Gastrocnemius medialis (tissue), 4 donors: ENCODE measurements around the gene LHX5. TPM values are rescaled to one million over a fixed set of nuclear protein-coding genes. Genes with fewer than 3 reads are reported as not detected.

Experiments
- ATAC-seq, 2 donors: fragments of 150-250 bp; one replicate each; pipeline ENCODE4 v1.9.1; 2016
- DNase-seq, 2 donors: peaks; one replicate each; pipeline ENCODE4 v3.0.0-alpha.2; 2019
- H3K27ac ChIP-seq, 4 donors: fragments of 200-600 bp; sonication (generic); 1 replicate in 1 of 4; 2 replicates in 3 of 4; pipeline ENCODE4 v1.5.1; 2016 to 2018; ENCODE audit warnings: mild to moderate bottlenecking in 2 of 4, moderate library complexity in 1 of 4
- H3K27me3 ChIP-seq, 3 donors: fragments of 200-600 bp; sonication (generic) in 2 of 3; 1 replicate in 1 of 3; 2 replicates in 2 of 3; pipeline versions ENCODE4 v1.5.1 to v1.6.0; 2016 to 2019; ENCODE audit warnings: mild to moderate bottlenecking in 1 of 3, moderate library complexity in 1 of 3
- H3K36me3 ChIP-seq, 2 donors: fragments of 200-600 bp; sonication (generic) in 1 of 2; one replicate each; pipeline ENCODE4 v1.5.1; 2017 to 2018
- H3K4me1 ChIP-seq, 2 donors: fragments of 200-600 bp; sonication (generic) in 1 of 2; one replicate each; pipeline ENCODE4 v1.5.1; 2016 to 2017; ENCODE audit warnings: mild to moderate bottlenecking in 2 of 2
- H3K4me3 ChIP-seq, 4 donors: fragments of 200-600 bp; sonication (generic) in 3 of 4; 1 replicate in 1 of 4; 2 replicates in 3 of 4; pipeline ENCODE4 v1.5.1; 2016 to 2019; ENCODE audit warnings: mild to moderate bottlenecking in 2 of 4
- H3K9me3 ChIP-seq, 3 donors: fragments of 200-600 bp; sonication (generic) in 2 of 3; 1 replicate in 1 of 3; 2 replicates in 2 of 3; pipeline ENCODE4 v1.5.1; 2016 to 2019
- POLR2A ChIP-seq, 2 donors: fragments of 450-650 bp; IDR thresholded peaks; one replicate each; pipeline ENCODE4 v1.6.1; 2017; ENCODE audit warnings: antibody characterized with exemption in 2 of 2, mild to moderate bottlenecking in 2 of 2, moderate library complexity in 2 of 2
- in situ Hi-C, 4 donors: fragments of 200-750 bp; cut with MboI; loops; one replicate each; pipeline versions ENCODE4 v1.15.0 to v1.8.0; 2017; ENCODE audit warnings: low sequenced_read_pairs in 4 of 4
- intact Hi-C: fragments of 100-400 bp; cut with DNase I; formaldehyde crosslinking; loops from one replicate; pipeline ENCODE4 v1.15.1; 2023; ENCODE audit warnings: low total_unique reads
- total RNA-seq, 4 donors: library from RNA; depleted of rRNA; stranded (reverse); fragments of >200 nt; gene quantifications; one replicate each; pipeline versions ENCODE4 v1.1.0 to v1.2.3, GENCODE V29; 2016
- TF ChIP-seq, protein P1 (sequence below), 5 experiments: fragments of 450-650 bp in 3 of 5; fragments of 200-600 bp in 2 of 5; sonication (generic) in 2 of 5; IDR thresholded peaks in 4 of 5; conservative IDR thresholded peaks in 1 of 5; 1 replicate in 4 of 5; 2 replicates in 1 of 5; pipeline ENCODE4 v1.5.1; 2016 to 2019; ENCODE audit warnings: antibody characterized with exemption in 5 of 5, mild to moderate bottlenecking in 3 of 5, moderate library complexity in 3 of 5

The LHX5 gene
- total RNA-seq, 4 donors from 2014 or later = not detected

- Histone ChIP-seq H3K27me3 (peaks cover 83 to 94% (median 89%) of the 10 kb centered on the region in 3 donors), H3K4me1 (peaks cover 22 to 27% of the 10 kb centered on the region in 2 donors), H3K9me3 (no peaks in the 10 kb centered on the region), H3K27ac (no peak overlapping the region), H3K36me3 (no peaks in the 10 kb centered on the region), H3K4me3 (peak overlapping the region; percentile 9 to 36 (median 12))
- in situ Hi-C loops = loop anchor here (25.0 kb wide), 1 partner anchor 447 kb away; no protein-coding TSS in a partner anchor
- no peak for ATAC-seq
- no peak for DNase-seq
- TF ChIP-seq, protein P1, sequence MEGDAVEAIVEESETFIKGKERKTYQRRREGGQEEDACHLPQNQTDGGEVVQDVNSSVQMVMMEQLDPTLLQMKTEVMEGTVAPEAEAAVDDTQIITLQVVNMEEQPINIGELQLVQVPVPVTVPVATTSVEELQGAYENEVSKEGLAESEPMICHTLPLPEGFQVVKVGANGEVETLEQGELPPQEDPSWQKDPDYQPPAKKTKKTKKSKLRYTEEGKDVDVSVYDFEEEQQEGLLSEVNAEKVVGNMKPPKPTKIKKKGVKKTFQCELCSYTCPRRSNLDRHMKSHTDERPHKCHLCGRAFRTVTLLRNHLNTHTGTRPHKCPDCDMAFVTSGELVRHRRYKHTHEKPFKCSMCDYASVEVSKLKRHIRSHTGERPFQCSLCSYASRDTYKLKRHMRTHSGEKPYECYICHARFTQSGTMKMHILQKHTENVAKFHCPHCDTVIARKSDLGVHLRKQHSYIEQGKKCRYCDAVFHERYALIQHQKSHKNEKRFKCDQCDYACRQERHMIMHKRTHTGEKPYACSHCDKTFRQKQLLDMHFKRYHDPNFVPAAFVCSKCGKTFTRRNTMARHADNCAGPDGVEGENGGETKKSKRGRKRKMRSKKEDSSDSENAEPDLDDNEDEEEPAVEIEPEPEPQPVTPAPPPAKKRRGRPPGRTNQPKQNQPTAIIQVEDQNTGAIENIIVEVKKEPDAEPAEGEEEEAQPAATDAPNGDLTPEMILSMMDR (IDR thresholded peaks at IDR 0.05 in 4 of 5, conservative IDR thresholded peaks at IDR 0.05 in 1 of 5) = no peak
- no peak for TF ChIP-seq POLR2A (IDR thresholded peaks at IDR 0.05)
- intact Hi-C loops = no loop called here
These were observed 6.6 kb downstream of the LHX5 start for GRCh38 chr12:113464852-113465719.

- H3K4me3 ChIP-seq = peak overlapping the region; percentile 2 to 44 (median 14)
- H3K36me3 ChIP-seq = no peaks in the 10 kb centered on the region
- DNase-seq (no peak), ATAC-seq (no peak)
- intact Hi-C loops = no loop called here
- in situ Hi-C loops = loop anchor here (25.0 kb wide), 1 partner anchor 448 kb away; no protein-coding TSS in a partner anchor
- H3K27ac ChIP-seq = no peak overlapping the region
- TF ChIP-seq, protein P1 (IDR thresholded peaks at IDR 0.05 in 4 of 5, conservative IDR thresholded peaks at IDR 0.05 in 1 of 5) = no peak
- no peak for TF ChIP-seq POLR2A (IDR thresholded peaks at IDR 0.05)
- H3K4me1 ChIP-seq = peaks cover 22 to 27% of the 10 kb centered on the region in 2 donors
- no peaks in the 10 kb centered on the region for H3K9me3 ChIP-seq
- peaks cover 76 to 91% (median 84%) of the 10 kb centered on the region in 3 donors for H3K27me3 ChIP-seq
These were observed 7.3 kb downstream of the LHX5 start for GRCh38 chr12:113464452-113464775.

DNA sequence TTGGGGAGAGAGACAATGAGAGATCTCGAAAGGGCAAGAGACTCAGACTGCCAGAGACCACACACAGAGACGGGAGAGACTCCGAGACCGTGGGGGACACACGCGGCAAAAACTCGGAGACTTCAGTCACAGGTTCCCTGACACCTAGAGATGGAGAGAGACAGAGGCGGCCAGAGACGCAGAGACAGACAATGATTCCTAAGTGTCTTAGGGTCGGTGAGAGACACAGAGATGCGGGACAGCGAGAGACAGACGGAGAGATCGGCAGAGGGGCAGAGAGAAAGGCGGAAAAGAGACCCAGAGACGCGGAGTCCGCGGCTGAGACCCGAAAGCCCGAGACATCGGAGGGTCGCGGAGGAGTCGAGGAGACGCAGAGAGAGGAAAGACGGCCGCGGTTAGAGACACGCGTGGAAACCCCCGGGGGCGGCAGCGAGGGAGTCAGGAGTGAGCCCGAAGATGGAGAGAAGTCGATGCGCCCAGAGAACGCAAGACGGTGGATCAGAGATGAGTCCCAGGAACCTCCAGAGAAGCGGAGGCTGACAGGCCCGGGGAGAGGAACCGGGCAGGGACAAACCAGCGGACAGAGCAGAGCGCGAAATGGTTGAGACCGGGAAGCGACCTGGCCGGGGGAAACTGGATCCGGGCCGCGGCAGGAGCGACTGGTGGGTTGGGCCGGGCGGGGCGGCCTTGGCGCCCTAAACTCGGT lies 7.8 kb downstream of the LHX5 start:
- DNase-seq (no peak), ATAC-seq (no peak)
- no peak for TF ChIP-seq POLR2A (IDR thresholded peaks at IDR 0.05)
- TF ChIP-seq, protein P1 (IDR thresholded peaks at IDR 0.05 in 4 of 5, conservative IDR thresholded peaks at IDR 0.05 in 1 of 5) = no peak
- Histone ChIP-seq H3K9me3 (no peaks in the 10 kb centered on the region), H3K4me3 (peak overlapping the region; percentile 2 to 44 (median 14)), H3K4me1 (peaks cover 22 to 27% of the 10 kb centered on the region in 2 donors), H3K27ac (no peak overlapping the region), H3K36me3 (no peaks in the 10 kb centered on the region), H3K27me3 (peaks cover 77 to 86% (median 79%) of the 10 kb centered on the region in 3 donors)
- in situ Hi-C loops (loop anchor here (25.0 kb wide), 1 partner anchor 448 kb away; no protein-coding TSS in a partner anchor), intact Hi-C loops (loop anchor here (2.0 kb wide), 1 partner anchor 449 kb away; no protein-coding TSS in a partner anchor)

- TF ChIP-seq POLR2A (IDR thresholded peaks at IDR 0.05) = no peak
- TF ChIP-seq, protein P1 (IDR thresholded peaks at IDR 0.05 in 4 of 5, conservative IDR thresholded peaks at IDR 0.05 in 1 of 5) = no peak
- in situ Hi-C loops = loop anchor here (25.0 kb wide), 1 partner anchor 449 kb away; no protein-coding TSS in a partner anchor
- Histone ChIP-seq H3K4me1 (peaks cover 22 to 27% of the 10 kb centered on the region in 2 donors), H3K36me3 (no peaks in the 10 kb centered on the region), H3K9me3 (no peaks in the 10 kb centered on the region), H3K4me3 (peak overlapping the region; percentile 17 to 44 (median 26)), H3K27ac (no peak overlapping the region), H3K27me3 (peaks cover 75 to 78% (median 75%) of the 10 kb centered on the region in 3 donors)
- ATAC-seq (no peak), DNase-seq (no peak)
- intact Hi-C loops = loop anchor here (2.0 kb wide), 1 partner anchor 450 kb away; no protein-coding TSS in a partner anchor
These were observed 8.5 kb downstream of the LHX5 start for GRCh38 chr12:113462998-113463745.
